GM21786 (cell line): Measurements from ENCODE around the gene SLC28A1.

Source experiments
- ATAC-seq: cut with Tn5 transposase; IDR thresholded peaks from one replicate; pipeline ENCODE4 v1.9.1; 2021; ENCODE audit not compliant: unreplicated experiment

Gene SLC28A1

DNA sequence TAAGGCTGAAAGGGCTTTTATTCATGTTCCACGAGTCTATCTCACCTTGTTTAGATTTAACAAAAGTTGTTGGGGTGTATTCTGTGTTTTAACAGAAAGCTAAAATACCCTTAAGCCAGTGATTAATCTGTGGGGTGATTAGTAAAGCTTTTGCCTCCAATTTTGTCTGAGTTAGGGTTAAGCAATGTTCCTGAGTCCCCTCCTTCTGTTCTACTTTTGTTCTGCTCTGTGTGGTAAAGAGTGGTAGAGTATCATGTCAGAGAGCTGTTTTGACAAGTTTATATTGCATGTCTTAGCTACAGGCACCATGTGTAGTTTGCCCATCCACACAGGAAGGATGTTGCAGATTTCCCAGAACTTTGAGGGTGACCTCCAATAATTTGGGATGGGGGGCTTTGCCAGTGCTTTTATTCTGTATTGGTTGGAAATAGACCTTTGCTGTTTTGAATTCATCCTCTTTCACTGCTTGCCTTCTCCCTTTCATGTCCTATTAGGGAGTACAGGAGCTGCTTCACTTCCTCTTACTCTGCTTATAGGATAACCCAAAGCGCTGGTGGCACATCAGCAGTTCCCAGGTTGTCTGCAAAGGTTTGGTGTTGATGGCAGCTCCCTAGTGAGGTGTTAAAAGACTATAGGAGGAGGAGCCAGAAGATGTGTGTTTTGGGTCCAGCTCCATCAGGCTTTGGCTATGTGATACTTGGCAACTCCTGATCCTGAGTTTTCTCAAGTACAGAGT, 104.6 kb downstream of the SLC28A1 start:
- no peak for ATAC-seq

DNA sequence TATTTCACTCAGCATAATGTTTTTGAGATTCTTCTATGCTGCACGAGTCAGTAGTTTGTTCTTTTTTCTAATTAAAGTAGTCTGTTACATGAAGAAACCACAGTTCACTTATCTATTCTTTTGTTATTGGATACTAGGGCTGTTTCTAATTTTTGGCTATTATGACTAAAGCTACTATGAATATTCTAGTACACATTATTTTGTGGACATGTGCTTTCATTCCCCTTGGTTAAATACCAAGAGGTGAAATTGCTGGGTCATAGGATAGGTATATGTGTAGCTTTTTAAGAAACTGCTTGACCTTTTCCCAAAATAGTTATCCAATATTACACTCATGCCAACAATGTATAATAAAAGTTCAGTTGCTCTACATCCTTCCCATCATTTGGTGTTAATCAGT, 106.0 kb downstream of the SLC28A1 start:
- no peak for ATAC-seq

DNA sequence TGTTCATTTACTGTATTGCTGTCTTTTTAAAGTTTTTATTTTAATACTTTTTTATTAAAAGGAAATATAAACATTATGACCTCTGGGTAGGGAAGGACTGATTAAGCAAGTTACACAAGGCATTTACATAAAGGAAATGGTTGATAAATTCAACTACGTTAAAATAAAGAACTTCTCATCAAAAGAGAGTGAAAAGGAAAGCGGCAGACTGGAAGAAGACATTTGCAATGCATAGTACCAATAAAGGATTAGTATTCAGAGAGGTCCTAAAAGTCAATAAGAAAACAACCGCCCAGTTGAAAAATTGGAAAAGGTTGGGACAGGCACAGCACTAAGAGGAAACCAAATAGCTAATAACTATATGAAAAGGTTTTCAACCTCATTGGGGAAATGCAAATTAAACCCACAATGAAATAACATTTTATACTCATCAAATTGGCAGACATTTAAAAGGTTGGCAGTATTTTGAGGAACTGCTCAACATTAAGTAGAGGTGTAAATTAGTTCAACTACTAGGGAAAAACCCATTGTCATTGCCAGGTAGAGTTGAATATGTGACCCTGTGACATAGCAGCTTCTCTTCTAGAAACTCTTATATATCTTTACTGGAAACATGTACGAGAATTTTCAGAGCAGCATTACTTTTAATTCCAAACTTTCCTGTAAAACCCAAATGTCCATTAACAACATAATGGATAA, 106.7 kb downstream of the SLC28A1 start:
- ATAC-seq = no peak

DNA sequence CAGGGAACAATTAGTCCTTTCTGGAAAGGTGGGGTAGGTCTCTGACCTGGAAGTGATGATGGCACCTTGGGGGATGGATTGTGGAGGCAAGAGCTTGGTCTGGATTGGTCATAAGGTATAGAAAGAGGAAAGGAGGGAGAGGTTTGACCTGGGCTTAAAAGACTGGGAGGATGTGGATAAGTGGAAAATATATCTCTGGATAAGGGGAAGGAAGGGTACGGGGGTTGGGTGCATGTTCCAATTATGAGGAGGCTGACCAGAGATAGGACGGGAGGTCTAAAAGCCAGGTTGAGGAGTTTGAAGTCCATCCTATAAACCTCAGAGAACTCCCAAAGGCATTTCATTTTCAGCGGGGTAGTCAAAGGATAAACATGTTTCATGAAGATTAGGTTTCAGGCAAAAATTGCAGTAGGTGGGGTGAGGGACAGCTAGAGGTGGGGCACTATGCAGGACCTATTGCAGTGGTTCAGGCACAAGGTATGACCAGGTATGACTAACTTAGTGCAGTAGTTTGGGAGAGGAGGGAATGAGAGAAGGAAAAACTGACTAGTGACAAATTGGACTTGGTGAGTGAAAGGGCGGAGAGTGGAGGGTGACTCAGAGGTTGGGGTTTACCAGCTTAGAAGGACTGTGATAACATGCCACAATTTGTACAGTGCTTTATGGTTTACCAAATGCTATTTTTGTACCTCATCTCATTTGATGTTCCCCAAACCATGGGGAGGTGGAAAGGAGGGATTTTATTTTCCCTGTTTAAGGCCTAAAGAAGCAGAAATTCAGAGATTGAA, 107.9 kb downstream of the SLC28A1 start:
- no peak for ATAC-seq
